ENCODE results near the gene EFNA4.

GRCh38 chr1:155057104-155057503 is 6.4 kb upstream of the EFNA4 start:
- TF ChIP-seq CTCF (IDR thresholded peaks at IDR 0.05) (no peak), TCF7L2 (IDR thresholded peaks at IDR 0.05; ENCODE audit: low read depth, low read length) (no peak), POLR2AphosphoS5 (IDR thresholded peaks at IDR 0.05; ENCODE audit: low read depth, low read length) (no peak), REST (IDR thresholded peaks at IDR 0.05; ENCODE audit: insufficient read depth in 1 of 2, low read depth in 2 of 2, low read length in 1 of 2) (no peak), SIN3A (IDR thresholded peaks at IDR 0.05; ENCODE audit: borderline replicate concordance, insufficient read depth, low read depth, low read length) (no peak)
